Bronchial epithelial cell (primary cell): ENCODE measurements around the gene DNAAF5. TPM values are rescaled to one million over a fixed set of nuclear protein-coding genes. Genes with fewer than 3 reads are reported as not detected.

Experiments
- DNase-seq: peaks from one replicate; pipeline ENCODE4 v3.0.0-alpha.2; 2010; ENCODE audit warnings: low read depth
- FAIRE-seq: peaks from 2 replicates; lab custom pipeline; 2011; peaks lifted over from hg19 to GRCh38; lab: Jason Lieb, UNC
- H3K27me3 ChIP-seq: 2 replicates; pipeline ENCODE4 v1.5.1; 2011; ENCODE audit warnings: low read length; ENCODE audit not compliant: control insufficient read depth, insufficient read depth
- H3K36me3 ChIP-seq: 2 replicates; pipeline ENCODE4 v1.5.1; 2011; ENCODE audit warnings: low read length; ENCODE audit not compliant: control insufficient read depth, insufficient read depth
- H3K4me3 ChIP-seq: 2 replicates; pipeline ENCODE4 v1.5.1; 2011; ENCODE audit warnings: mild to moderate bottlenecking, low read depth, low read length, control low read depth
- total RNA-seq: library from RNA; depleted of rRNA; stranded (reverse); fragments of >200 nt; gene quantifications from 2 replicates; pipeline ENCODE4 v1.2.1, GENCODE V29; 2014
- TF ChIP-seq, protein P1 (sequence below): IDR thresholded peaks from 2 replicates; pipeline ENCODE4 v1.5.1; 2011; ENCODE audit warnings: mild to moderate bottlenecking, moderate library complexity, low read length, control low read depth, inconsistent platforms; ENCODE audit not compliant: insufficient read depth, severe bottlenecking

The DNAAF5 gene
- total RNA-seq, 1 donor from 2014 or later: 9.7 TPM

DNA sequence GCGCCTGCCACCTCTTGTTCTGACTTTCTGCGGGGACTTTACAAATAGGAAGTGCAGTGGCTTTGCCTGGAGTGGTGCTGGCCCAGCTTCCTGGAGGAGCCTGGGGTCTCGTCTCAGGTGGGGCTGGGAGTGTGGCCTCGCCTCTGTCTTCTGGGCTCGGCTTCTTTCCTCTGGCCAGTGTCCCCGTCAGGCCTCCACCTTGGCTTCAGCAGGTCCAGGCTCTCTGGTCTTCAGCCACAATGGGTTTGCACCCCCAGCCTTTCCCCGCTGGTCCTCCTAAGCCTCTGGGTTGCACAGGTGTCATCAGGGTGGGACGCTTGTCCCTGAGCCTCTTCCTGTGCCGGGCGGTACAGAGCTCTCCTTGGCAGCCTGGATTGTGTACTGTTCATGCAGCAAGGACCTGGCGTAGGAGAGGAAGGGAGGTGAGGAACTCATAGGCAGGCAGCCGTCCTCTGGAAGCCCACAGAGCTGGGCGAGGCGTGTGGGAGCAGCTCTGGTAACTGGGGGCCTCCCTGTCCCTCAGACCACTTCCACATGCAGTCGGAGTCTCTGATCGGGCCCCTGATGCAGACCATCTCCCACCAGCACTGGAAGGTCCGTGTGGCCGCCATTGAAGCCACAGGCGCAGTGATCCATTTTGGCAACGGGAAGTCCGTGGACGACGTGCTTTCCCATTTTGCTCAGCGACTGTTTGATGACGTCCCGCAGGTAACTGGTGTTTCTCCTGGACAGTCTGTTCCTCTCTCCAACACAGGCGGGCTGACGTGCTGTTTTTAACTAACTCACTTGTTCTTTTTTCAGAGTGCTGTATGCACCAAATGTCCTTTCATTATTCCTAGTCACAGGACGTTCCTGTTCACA lies 2.9 kb downstream of the DNAAF5 start:
- no peak overlapping the region for H3K4me3 ChIP-seq
- H3K27me3 ChIP-seq: no peaks in the 10 kb centered on the region
- TF ChIP-seq, protein P1, sequence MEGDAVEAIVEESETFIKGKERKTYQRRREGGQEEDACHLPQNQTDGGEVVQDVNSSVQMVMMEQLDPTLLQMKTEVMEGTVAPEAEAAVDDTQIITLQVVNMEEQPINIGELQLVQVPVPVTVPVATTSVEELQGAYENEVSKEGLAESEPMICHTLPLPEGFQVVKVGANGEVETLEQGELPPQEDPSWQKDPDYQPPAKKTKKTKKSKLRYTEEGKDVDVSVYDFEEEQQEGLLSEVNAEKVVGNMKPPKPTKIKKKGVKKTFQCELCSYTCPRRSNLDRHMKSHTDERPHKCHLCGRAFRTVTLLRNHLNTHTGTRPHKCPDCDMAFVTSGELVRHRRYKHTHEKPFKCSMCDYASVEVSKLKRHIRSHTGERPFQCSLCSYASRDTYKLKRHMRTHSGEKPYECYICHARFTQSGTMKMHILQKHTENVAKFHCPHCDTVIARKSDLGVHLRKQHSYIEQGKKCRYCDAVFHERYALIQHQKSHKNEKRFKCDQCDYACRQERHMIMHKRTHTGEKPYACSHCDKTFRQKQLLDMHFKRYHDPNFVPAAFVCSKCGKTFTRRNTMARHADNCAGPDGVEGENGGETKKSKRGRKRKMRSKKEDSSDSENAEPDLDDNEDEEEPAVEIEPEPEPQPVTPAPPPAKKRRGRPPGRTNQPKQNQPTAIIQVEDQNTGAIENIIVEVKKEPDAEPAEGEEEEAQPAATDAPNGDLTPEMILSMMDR: no peak
- H3K36me3 ChIP-seq: no peaks in the 10 kb centered on the region
- no peak for FAIRE-seq
- DNase-seq: no peak

DNA sequence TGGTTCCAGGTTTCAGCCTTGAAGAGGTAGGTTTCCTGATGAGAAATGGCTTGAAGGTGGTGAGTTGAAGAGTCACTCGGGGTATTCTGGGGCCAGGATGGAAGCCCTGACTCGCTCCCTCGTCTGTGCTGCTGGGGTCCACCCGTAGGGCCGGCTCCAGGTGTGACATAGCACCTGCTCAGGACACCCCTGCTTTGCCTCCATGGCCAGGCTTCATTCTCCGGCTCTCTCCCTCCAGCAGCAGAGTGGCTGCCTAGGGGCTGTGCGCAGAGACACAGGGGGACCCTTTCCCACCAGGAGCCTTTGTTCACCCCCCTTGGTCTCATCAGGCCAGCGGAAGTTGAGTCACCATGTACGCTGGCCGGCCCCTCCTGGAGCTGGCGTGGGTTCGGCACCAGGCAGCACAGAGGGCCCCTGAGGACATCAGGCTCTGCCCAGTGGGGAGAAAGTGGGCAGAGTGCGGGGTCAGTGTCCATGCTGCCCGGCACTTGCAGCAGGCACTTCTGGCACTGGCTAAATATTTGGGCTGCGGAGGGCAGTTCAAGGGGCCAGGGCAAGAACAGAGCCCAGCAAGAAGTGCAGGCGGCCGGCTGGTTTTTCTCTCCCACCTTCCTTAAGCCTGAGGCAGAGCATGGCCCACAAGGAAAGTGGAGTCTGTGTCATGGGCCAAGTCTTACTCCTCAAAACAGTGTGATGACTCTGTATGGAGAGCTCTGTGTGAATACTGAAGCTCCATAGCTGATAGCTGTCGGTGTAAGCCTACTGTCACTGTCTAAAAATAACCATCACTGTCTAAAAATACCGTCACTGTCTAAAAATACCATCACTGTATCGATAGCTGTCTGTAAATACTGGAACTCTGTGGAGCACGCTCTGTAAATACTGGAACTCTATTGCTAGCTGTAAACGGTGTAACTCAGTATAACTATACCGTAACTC lies 4.3 kb downstream of the DNAAF5 start:
- FAIRE-seq (no peak), DNase-seq (no peak)
- TF ChIP-seq, protein P1: no peak
- Histone ChIP-seq H3K4me3 (no peak overlapping the region), H3K27me3 (no peaks in the 10 kb centered on the region), H3K36me3 (no peaks in the 10 kb centered on the region)

DNA sequence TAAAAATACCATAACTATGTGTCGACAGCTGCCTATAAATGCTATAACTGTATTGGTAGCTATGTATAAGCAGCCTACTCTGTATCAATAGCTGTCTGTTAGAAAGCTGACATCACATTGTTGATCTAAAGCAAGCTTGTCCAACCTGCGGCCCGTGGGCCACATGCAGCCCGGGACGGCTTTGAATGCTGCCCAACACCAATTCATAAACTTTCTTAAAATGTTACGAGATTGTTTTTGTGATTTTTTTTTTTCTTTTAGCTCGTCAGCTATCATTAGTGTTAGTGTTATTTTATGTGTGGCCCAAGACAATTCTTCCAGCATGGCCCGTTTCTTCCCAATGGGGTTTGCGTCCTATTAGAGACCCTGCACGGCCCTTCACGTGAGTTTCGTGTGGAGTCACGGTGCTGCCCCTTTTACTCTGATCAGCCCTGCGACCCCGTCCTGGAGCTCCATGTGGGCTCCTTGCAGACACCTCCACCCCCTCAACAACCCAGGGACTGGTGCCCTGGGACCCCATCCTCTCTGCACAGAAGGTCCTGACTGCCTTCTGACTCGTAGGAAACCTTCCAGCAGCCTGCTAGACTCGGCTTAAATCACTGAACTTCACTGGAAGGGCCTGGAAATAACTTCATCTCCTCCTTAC lies 5.1 kb downstream of the DNAAF5 start:
- FAIRE-seq (no peak), DNase-seq (no peak)
- TF ChIP-seq, protein P1: no peak
- Histone ChIP-seq H3K36me3 (no peaks in the 10 kb centered on the region), H3K4me3 (no peak overlapping the region), H3K27me3 (no peaks in the 10 kb centered on the region)

DNA sequence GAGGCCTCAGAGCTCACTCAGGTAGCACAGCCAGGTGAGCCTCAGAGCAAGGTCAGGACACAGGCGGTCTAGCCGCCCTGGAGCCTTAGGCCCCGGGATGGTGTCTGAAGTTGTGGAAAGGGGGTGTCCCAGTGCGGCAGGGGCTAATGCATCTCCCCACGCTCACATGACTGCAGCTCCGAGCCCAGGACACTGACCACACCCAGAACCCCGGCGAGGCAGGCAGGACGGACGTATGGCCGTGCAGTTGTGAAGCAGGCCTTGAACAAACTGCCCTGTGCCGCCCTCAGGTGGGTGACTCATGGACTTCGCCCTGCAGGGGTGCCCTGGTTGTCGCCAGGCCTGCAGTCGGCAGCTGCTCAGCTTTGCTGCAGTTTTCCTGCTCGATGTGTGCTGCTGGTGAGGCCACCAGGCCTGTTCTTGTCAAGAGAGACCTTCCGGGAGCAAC lies 5.6 kb downstream of the DNAAF5 start:
- no peaks in the 10 kb centered on the region for H3K27me3 ChIP-seq
- DNase-seq: no peak
- no peak for FAIRE-seq
- no peaks in the 10 kb centered on the region for H3K36me3 ChIP-seq
- no peak overlapping the region for H3K4me3 ChIP-seq
- TF ChIP-seq, protein P1: peak; percentile 4

DNA sequence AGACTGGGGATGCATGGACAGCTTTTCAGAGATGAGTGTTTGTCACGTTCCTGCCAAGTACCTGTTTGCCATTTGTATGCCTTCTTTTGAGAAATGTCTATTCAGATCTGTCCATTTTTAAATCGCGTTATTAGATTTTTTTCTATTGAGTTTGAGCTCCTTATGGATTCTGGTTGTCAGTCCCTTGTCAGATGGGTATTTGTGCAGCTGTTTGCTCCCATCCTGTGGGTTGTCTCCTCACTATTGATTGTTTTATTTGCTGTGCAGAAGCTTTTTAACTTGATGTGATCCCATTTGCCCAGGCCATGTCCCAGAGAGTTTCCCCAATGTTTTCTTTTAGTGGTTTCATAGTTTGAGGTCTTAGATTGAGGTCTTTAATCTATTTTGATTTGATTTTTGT lies 6.1 kb downstream of the DNAAF5 start:
- H3K27me3 ChIP-seq: no peaks in the 10 kb centered on the region
- no peak overlapping the region for H3K4me3 ChIP-seq
- TF ChIP-seq, protein P1: no peak
- H3K36me3 ChIP-seq: no peaks in the 10 kb centered on the region
- FAIRE-seq: no peak
- DNase-seq: no peak
